LNCaP clone FGC (cell line): ENCODE results near the gene VWA3A.
"Not testable (repeated sequence)": the region's sequence is repeated elsewhere in the genome, so short reads cannot be mapped to it uniquely, and the experiment has no call there.

Experiments
- DNase-seq: peaks from one replicate; pipeline ENCODE4 v3.0.0-alpha.2; 2011; ENCODE audit warnings: low read depth
- H3K4me3 ChIP-seq: 2 replicates; pipeline ENCODE4 v1.5.1; 2011; ENCODE audit warnings: mild to moderate bottlenecking, low read depth, low read length, control low read depth
- CTCF ChIP-seq: IDR thresholded peaks from 2 replicates; pipeline ENCODE4 v1.5.1; 2012; ENCODE audit warnings: mild to moderate bottlenecking; ENCODE audit not compliant: control insufficient read depth, insufficient read depth; ENCODE audit errors: extremely low read depth

Gene VWA3A

DNA sequence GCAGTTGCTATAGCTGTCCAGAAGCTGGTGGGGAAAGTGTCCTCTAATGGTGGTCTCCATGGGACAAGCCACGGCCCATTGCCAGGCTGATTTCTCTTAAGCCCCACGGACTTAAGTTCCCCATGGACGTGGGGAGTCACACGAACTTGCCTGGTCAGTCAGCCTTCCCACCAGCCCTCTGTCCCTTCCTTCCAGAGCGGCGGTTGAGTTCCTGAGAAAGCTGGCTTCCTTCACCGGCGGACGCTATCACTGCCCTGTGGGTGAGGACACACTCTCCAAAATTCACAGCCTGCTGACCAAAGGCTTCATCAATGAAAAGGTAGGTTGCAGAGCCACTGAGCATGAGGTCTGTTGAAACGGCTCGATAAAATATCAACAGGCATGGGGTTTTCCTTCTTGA is 60.0 kb downstream of the VWA3A start:
- no peak for DNase-seq
- no peak for TF ChIP-seq CTCF
- H3K4me3 ChIP-seq, result no peak overlapping the region

DNA sequence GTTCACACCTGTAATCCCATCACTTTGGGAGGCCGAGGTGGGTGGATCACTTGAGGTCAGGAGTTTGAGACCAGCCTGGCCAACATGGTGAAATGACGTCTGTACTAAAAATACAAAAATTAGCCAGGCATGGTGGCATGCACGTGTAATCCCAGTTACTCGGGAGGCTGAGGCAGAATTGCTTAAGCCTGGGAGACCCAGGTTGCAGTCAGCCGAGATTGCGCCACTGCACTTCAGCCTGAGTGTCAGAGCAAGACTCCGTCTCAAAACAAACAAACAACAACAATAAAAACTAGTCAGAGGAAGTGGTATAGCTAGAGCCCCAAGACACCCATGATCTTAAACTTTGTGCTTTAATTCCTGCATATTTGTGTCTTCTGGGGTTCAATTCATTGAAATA is 60.7 kb downstream of the VWA3A start:
- not testable (repeated sequence) for DNase-seq, H3K4me3 ChIP-seq

GRCh38 chr16:22161401-22161800 is 69.1 kb downstream of the VWA3A start:
- no peak for DNase-seq
- no peak overlapping the region for H3K4me3 ChIP-seq
- TF ChIP-seq CTCF, result no peak

DNA sequence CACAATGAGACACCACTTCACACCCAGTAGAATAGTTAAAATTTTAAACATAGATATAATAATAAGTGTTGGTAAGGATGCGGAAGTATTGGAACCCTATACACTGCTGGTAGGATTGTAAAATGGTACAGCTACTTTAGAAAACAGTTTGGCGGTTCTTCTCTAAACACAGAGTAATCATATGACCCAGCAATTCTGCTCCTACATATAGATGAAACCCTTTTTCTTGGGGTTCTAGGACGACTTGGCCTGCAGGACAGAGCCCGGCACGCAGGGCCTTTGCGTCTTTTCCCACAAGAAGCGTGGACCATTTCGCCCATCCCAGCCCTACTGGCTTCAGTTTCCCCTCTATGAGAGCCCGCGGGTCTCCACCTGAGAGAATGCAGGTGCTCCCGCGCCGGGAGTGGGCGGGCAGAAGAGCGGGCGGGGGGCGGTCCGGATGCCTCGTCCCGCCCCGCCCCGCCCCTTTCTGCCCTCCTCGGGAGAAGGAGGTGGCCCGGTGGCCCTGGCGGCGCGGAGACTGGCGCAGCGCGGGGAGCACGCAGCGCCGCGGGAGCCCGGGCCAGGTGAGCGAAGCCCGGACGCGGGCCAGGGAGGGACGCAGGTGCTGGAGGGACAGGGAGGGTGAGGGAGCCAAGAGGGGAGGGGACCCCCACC is 69.8 kb downstream of the VWA3A start, which contains the start of gene SDR42E2:
Gene SDR42E2, plus strand, starts transcription at position 508 of the 657 bp plus-strand sequence. CDS start 3,077 bp downstream, outside the sequence.
- no peak for TF ChIP-seq CTCF
- no peak within 1 kb of the TSS for H3K4me3 ChIP-seq
- no peak for DNase-seq

- TF ChIP-seq CTCF, result no peak
- H3K4me3 ChIP-seq, result no peak overlapping the region
- DNase-seq, result no peak
Observed at GRCh38 chr16:22162656-22163009, 70.3 kb downstream of the VWA3A start.

GRCh38 chr16:22163806-22164205 is 71.5 kb downstream of the VWA3A start:
- no peak for TF ChIP-seq CTCF
- DNase-seq, result no peak
- H3K4me3 ChIP-seq, result no peak overlapping the region

GRCh38 chr16:22164482-22164881 is 72.1 kb downstream of the VWA3A start:
- no peak for DNase-seq
- no peak for TF ChIP-seq CTCF
- H3K4me3 ChIP-seq, result no peak overlapping the region
